D721Med (cell line): ENCODE measurements around the gene CRIP2.

Experiments
- DNase-seq: peaks from one replicate; pipeline ENCODE4 v3.0.0; 2011; ENCODE audit warnings: low spot score; ENCODE audit not compliant: insufficient read length
- FAIRE-seq: peaks from 2 replicates; lab custom pipeline; 2011; peaks lifted over from hg19 to GRCh38; lab: Jason Lieb, UNC
- CTCF ChIP-seq: IDR thresholded peaks from 2 replicates; pipeline ENCODE4 v1.5.1; 2012; ENCODE audit warnings: mild to moderate bottlenecking, control low read depth; ENCODE audit not compliant: insufficient read depth; ENCODE audit errors: missing control alignments

Gene CRIP2

GRCh38 chr14:105430042-105430441 lies 44.6 kb upstream of the CRIP2 start:
- no peak for TF ChIP-seq CTCF
- DNase-seq (no peak), FAIRE-seq (no peak)

GRCh38 chr14:105430565-105430964 lies 44.1 kb upstream of the CRIP2 start:
- DNase-seq: no peak
- FAIRE-seq: no peak
- no peak for TF ChIP-seq CTCF

DNA sequence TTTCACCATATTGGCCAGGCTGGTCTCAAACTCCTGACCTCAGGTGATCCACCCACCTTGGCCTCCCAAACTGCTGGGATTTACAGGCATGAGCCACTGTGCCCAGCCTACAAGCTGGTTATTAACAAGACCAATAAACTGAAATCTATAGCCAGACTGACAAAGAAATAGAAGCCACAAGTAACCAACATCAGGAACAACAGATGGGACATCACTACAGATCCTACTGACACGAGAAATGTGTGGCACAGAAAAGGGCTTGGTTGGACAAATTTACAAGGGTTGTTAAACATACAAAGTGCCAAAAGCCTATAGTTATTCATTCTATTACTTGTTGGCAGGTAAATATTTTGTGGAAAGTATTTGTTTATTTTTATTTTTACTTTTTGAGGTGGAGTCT lies 43.4 kb upstream of the CRIP2 start:
- FAIRE-seq (no peak), DNase-seq (no peak)
- no peak for TF ChIP-seq CTCF

DNA sequence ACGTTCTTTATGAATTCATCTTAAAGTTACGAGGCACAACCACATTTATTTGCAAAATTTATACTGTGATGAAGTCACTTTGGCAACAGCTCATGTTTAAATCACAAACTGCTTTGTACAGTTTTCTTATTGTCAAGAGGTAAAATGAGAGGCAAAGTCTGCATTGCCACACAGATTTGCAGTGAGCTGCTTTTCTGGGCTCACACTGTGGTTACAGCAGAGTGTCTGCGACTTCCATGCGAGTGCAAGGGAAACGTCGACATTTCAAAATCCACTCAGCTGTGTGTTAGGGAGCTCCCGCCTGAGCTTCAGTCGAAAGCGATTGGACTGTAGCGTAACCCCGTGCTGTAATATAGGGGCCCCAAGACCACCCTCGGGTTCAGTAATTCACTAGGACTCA lies 42.0 kb upstream of the CRIP2 start:
- DNase-seq: no peak
- FAIRE-seq: no peak
- no peak for TF ChIP-seq CTCF

- DNase-seq (no peak), FAIRE-seq (no peak)
- TF ChIP-seq CTCF: no peak
These were observed 41.4 kb upstream of the CRIP2 start for GRCh38 chr14:105433161-105433605.

GRCh38 chr14:105436402-105436801 lies 38.2 kb upstream of the CRIP2 start:
- no peak for DNase-seq
- TF ChIP-seq CTCF: no peak
- no peak for FAIRE-seq

DNA sequence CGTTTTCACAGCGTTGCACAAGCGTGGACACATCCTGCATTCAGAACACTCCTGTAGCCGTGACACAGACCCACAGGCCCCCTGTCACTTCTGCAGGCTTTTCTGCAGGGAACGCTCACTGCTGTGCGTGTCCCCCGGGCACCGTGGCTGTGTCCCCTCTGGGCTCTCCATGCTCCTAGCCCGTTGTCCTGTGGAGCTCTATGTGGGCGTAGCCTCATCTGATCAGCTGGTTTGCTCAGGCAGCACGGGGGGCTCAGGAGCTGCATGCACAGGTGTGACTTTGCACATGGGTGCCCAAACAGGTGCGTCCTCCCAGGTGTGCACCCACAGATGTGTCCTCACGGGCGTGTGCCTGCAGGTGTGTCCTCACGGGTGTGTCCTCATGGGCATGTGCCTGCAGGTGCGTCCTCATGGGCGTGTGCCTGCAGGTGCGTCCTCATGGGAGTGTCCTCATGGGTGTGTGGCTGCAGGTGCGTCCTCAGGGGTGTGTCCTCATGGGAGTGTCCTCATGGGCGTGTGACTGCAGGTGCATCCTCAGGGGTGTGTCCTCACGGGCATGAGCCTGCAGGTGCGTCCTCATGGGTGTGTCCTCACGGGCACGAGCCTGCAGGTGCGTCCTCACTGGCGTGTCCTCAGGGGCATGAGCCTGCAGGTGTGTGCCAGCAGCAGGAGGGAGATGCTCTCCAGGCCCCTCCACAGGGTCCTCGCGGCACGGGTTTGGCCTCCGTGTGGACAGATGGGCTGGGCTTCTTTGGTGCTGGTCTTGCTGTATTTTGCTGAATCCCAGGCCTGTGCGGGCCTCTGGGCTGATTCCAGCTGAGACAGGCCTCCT lies 37.5 kb upstream of the CRIP2 start:
- no peak for DNase-seq
- TF ChIP-seq CTCF: no peak
- FAIRE-seq: no peak
